HG02840 (cell line): ENCODE measurements around the gene NOTCH1.
"Not testable (repeated sequence)": the region's sequence is repeated elsewhere in the genome, so short reads cannot be mapped to it uniquely, and the experiment has no call there.

Experiments
- ATAC-seq: cut with Tn5 transposase; IDR thresholded peaks from one replicate; pipeline ENCODE4 v1.9.1; 2021; ENCODE audit warnings: mild to moderate bottlenecking, moderate library complexity, moderate number of reproducible peaks; ENCODE audit not compliant: unreplicated experiment, low FRiP score

NOTCH1 gene

DNA sequence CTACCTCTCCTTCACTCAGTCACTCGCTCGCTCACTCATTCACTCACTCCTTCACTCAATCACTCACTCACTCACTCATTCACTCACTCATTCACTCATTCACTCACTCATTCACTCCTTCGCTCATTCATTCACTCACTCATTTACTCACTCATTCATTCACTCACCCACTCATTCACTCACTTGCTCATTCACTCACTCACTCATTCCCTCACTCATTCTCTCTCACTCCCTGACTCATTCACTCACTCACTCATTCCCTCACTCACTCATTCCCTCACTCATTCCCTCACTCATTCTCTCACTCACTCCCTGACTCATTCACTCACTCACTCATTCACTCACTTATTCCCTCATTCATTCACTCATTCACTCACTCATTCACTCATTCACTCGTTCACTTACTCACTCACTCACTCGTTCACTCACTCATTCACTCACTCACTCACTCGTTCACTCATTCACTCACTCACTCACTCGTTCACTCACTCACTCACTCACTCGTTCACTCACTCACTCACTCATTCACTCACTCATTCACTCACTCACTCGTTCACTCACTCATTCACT, 33.9 kb upstream of the NOTCH1 start:
- ATAC-seq, result not testable (repeated sequence)

- no peak for ATAC-seq
Observed at GRCh38 chr9:136578915-136579649, 33.2 kb upstream of the NOTCH1 start.

DNA sequence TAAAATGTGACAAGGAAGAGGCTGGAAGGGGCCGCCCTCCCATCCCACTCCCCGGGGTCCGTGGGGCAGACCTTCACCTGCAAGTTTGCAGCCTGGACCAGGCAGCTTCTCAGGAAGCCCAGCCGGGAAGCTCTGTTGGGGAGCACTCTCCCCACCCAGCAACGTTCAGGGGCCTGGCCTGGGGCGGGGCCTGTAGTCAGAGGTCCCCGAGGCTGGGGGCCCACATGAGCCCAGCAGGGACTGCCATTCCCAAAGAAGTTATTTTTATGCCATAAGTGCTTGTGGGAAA, 32.7 kb upstream of the NOTCH1 start:
- ATAC-seq, result no peak

- no peak for ATAC-seq
Observed at GRCh38 chr9:136577941-136578625, 32.2 kb upstream of the NOTCH1 start.

DNA sequence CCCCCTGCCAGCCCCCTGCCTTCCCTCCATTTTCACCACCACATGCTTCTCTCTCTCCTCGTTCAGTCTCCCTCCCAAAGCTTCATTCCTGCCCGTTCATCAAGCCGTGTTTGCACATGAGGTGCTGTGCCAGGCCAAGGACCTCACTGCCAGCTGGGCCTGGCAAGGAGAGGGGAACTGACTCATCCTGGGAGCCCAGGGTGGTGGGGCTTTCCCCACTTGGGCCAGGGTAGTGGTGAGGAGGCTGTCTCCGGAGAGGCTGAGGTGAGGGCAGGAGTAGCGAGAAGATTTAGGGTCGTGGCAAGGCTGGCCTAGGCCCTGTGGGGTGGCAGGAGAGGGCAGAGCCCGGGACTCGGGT, 30.4 kb upstream of the NOTCH1 start:
- no peak for ATAC-seq

DNA sequence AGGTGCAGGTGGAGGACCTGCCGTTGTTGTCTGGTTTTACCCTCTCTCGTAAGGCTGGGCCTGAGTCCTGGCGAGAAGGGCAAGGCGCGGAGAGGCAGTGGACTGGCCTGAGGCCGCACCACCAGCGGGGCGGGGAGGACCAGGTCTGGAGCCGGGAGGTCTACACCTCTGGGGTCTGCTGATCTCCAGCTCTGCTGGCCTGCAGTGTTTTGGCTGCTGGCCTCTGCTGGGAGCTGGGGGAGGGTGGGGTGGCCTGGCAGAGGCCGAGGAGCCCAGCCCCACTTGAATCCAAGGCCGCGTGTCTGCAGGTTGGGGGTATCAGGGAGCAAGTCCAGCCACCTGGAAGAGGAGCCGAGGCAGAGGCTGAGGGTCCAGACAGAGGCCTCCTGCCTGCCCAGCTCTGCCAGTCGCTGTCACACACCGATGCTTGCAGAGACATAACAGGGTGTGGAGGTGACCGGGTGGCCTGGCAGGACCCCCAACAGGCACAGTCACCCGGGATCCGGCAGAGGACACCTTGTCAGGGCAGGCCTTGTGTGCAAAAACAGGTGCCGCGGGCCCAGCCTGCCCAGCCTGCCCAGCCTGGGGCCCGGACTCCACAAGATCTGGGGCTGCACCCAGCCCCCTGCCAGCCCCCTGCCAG, 29.9 kb upstream of the NOTCH1 start:
- ATAC-seq, result no peak

DNA sequence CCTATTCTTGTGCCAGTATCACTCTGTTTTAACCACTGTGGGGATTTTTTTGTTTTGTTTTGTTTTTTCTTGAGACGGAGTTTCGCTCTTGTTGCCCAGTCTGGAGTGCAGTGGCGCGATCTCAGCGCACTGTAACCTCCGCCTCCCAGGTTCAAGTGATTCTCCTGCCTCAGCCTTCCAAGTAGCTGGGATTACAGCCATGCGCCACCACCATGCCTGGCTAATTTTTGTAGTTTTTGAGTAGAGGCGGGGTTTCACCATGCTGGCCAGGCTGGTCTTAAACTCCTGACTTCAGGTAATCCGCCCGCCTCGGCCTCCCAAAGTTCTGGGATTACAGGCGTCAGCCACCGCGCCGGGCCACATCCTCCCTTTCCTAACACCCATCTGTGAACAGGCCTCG, 28.8 kb upstream of the NOTCH1 start:
- not testable (repeated sequence) for ATAC-seq

DNA sequence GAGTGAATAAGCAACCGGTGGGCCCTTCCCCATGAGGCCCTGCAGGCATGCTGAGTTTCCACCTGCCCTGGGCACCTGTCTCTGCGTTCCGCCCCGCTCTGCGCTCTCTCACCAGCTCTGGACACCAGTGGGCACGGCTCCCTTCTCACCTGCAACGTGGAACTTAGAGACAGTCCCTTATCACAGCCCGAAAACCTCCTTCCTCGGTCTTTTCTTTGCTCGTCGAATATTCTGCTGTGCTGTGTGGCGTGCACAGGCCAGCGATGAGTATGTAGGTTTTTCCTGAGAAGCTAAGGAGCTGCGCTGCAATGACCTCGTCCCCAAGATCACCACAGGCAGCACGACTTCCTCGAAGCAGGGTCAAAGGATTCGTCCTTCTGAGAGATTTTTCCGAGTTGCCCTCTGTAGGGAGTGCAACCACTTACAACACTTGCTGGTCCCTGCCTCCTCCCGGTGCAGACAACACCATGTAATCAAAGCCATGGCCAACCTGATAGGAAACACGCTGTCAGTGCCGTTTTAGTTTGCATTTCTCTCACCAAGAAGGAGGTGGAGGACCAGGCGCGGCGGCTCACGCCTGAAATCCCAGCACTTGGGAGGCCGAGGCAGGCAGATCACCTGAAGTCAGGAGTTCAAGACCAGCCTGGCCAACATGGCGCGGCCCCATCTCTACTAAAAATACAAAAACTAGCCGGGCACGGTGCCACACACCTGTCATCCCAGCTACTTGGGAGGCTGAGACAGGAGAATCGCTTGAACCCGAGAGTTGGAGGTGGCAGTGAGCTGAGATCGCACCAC, 27.2 kb upstream of the NOTCH1 start:
- no peak for ATAC-seq

GRCh38 chr9:136572003-136572827, 26.4 kb upstream of the NOTCH1 start:
- no peak for ATAC-seq

- no peak for ATAC-seq
Observed at GRCh38 chr9:136571531-136571930, 25.7 kb upstream of the NOTCH1 start.

DNA sequence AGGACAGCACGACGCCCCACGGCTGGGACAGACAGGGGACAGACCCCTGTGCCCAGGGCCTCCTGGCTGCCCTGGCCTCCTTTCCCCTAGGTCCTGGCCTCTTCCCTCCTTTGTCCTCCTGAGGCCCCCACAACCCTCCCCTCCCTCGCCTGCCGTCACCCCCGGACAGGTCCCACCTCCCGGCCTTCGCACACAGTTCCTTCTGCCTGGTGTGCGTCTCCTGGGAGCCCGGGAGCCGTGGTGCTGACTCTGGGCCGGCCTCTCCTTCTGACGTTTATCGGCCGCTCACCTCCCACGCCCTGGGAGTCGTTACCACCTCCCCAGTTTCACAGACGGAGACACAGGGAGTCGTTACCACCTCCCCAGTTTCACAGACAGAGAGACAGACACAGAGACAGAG, 25.1 kb upstream of the NOTCH1 start:
- no peak for ATAC-seq

DNA sequence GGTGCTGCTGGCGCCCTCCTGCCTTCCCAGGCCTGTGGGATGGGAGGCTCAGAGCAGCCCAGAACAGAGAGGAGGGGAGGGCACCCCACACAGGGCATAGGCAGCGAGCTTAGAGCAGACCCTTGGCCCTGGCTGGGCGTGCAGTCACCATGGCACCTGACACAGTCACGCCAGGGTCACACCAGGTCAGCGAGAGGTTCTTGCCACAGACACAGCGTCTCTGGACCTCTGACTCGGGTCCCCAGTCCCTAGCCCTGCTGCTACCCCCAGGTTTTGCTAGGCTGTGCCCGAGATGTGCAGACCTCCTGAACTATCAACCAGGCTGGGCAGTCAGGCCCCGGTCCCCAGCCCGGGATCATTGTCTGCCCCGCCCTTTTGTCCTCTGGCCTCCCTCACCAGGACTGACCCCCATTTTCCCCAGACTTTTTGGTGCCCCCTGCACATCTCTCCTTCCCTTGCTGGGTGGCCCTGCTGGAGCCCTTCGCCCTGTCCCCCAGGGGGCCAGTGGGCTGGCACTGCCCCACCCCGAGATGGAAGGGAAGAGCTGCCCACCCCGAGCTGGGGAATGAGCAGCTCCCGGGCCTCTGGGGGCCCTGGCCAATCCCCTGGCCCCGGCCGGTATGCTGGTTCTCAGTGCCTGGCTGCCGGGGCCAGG, 24.5 kb upstream of the NOTCH1 start:
- ATAC-seq, result no peak

GRCh38 chr9:136569526-136570148, 23.8 kb upstream of the NOTCH1 start:
- no peak for ATAC-seq

GRCh38 chr9:136568288-136569081, 22.6 kb upstream of the NOTCH1 start:
- no peak for ATAC-seq

GRCh38 chr9:136567651-136568287, 21.9 kb upstream of the NOTCH1 start:
- no peak for ATAC-seq

GRCh38 chr9:136566901-136567300, 21.1 kb upstream of the NOTCH1 start:
- no peak for ATAC-seq

DNA sequence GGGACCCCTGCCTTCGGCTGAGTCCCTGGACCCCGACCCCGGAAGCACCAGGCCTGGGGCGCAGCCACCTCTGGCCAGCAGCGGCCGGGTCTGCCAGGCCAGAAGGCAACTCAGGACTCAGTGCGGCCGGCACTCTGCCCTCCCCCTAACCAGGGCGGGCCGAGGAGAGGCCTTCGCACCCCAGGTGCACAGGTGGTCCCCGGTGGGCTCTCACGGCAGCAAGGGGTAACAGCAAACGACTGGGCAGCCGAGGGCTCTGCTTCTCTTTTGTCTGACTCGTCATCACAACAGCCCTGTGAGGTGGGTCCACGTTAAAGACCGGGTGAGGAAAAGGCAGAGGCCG, 20.7 kb upstream of the NOTCH1 start:
- ATAC-seq, result no peak
